H7 (cell line): ENCODE data around the gene KCNQ1. TPM values are rescaled to one million over a fixed set of nuclear protein-coding genes. Genes with fewer than 3 reads are reported as not detected.

Experiments
- DNase-seq: peaks from one replicate; pipeline ENCODE4 v3.0.0; 2012
- H3K27me3 ChIP-seq: 2 replicates; pipeline ENCODE4 v1.6.0; 2011; ENCODE audit warnings: mild to moderate bottlenecking, low read length; ENCODE audit not compliant: control insufficient read depth, insufficient read depth
- H3K36me3 ChIP-seq: replicated peaks from 2 replicates; pipeline ENCODE4 v1.5.1; 2011; ENCODE audit warnings: low read length; ENCODE audit not compliant: control insufficient read depth, insufficient read depth
- H3K4me3 ChIP-seq: 2 replicates; pipeline ENCODE4 v1.5.1; 2011; ENCODE audit warnings: low read depth, mild to moderate bottlenecking, control low read depth, low read length, moderate library complexity; ENCODE audit not compliant: insufficient read depth
- total RNA-seq: library from RNA; depleted of rRNA; stranded (reverse); fragments of >200 nt; shearing (Covaris generic); gene quantifications from 2 replicates; pipeline ENCODE4 v1.2.3, GENCODE V29; 2014

KCNQ1 gene
- total RNA-seq, 1 experiment from 2014 or later = 0.48 TPM

- DNase-seq = no peak
- Histone ChIP-seq H3K36me3 (no peaks in the 10 kb centered on the region), H3K4me3 (no peak overlapping the region), H3K27me3 (peaks cover 4% of the 10 kb centered on the region)
Measured at GRCh38 chr11:2541881-2542361, 97.1 kb downstream of the KCNQ1 start.

GRCh38 chr11:2542406-2542805, 97.6 kb downstream of the KCNQ1 start:
- H3K27me3 ChIP-seq = peaks cover 4% of the 10 kb centered on the region
- no peak for DNase-seq
- no peaks in the 10 kb centered on the region for H3K36me3 ChIP-seq
- H3K4me3 ChIP-seq = no peak overlapping the region

- no peaks in the 10 kb centered on the region; the same call in none of the 2 replicates for H3K27me3 ChIP-seq
- no peaks in the 10 kb centered on the region for H3K36me3 ChIP-seq
- no peak for DNase-seq
- H3K4me3 ChIP-seq = no peak overlapping the region
Measured at GRCh38 chr11:2547806-2548205, 103.0 kb downstream of the KCNQ1 start.

- Histone ChIP-seq H3K27me3 (peaks cover 3% of the 10 kb centered on the region), H3K36me3 (no peaks in the 10 kb centered on the region), H3K4me3 (no peak overlapping the region)
- DNase-seq = no peak
Measured at GRCh38 chr11:2548596-2548995, 103.8 kb downstream of the KCNQ1 start.

GRCh38 chr11:2549080-2549479, 104.3 kb downstream of the KCNQ1 start:
- DNase-seq = no peak
- H3K27me3 ChIP-seq = peaks cover 3% of the 10 kb centered on the region
- H3K4me3 ChIP-seq = no peak overlapping the region
- no peaks in the 10 kb centered on the region for H3K36me3 ChIP-seq

GRCh38 chr11:2549491-2549875, 104.7 kb downstream of the KCNQ1 start:
- no peak overlapping the region for H3K4me3 ChIP-seq
- H3K36me3 ChIP-seq = no peaks in the 10 kb centered on the region
- H3K27me3 ChIP-seq = peaks cover 3% of the 10 kb centered on the region
- no peak for DNase-seq

GRCh38 chr11:2549876-2550605, 105.2 kb downstream of the KCNQ1 start:
- no peak for DNase-seq
- Histone ChIP-seq H3K36me3 (no peaks in the 10 kb centered on the region), H3K27me3 (peaks cover 3% of the 10 kb centered on the region), H3K4me3 (no peak overlapping the region)

- peaks cover 3% of the 10 kb centered on the region for H3K27me3 ChIP-seq
- no peaks in the 10 kb centered on the region for H3K36me3 ChIP-seq
- DNase-seq = no peak
- no peak overlapping the region for H3K4me3 ChIP-seq
Measured at GRCh38 chr11:2550606-2550970, 105.8 kb downstream of the KCNQ1 start.

- Histone ChIP-seq H3K36me3 (no peaks in the 10 kb centered on the region), H3K4me3 (no peak overlapping the region), H3K27me3 (peaks cover 3% of the 10 kb centered on the region)
- no peak for DNase-seq
Measured at GRCh38 chr11:2551131-2551530, 106.3 kb downstream of the KCNQ1 start.

GRCh38 chr11:2552210-2552609, 107.4 kb downstream of the KCNQ1 start:
- H3K4me3 ChIP-seq = no peak overlapping the region
- peaks cover 3% of the 10 kb centered on the region for H3K27me3 ChIP-seq
- no peaks in the 10 kb centered on the region for H3K36me3 ChIP-seq
- DNase-seq = no peak

GRCh38 chr11:2553198-2553597, 108.4 kb downstream of the KCNQ1 start:
- no peak overlapping the region for H3K4me3 ChIP-seq
- peaks cover 3% of the 10 kb centered on the region for H3K27me3 ChIP-seq
- DNase-seq = no peak

GRCh38 chr11:2553886-2554285, 109.1 kb downstream of the KCNQ1 start:
- Histone ChIP-seq H3K36me3 (no peaks in the 10 kb centered on the region), H3K27me3 (peaks cover 3% of the 10 kb centered on the region), H3K4me3 (no peak overlapping the region)
- no peak for DNase-seq

More at GRCh38 chr11:2553198-2553597, 108.4 kb downstream of the KCNQ1 start:
- no peaks in the 10 kb centered on the region for H3K36me3 ChIP-seq

GRCh38 chr11:2554338-2555207, 109.8 kb downstream of the KCNQ1 start:
- no peak for DNase-seq
- H3K4me3 ChIP-seq = no peak overlapping the region
- no peaks in the 10 kb centered on the region for H3K36me3 ChIP-seq
- H3K27me3 ChIP-seq = peaks cover 3% of the 10 kb centered on the region

GRCh38 chr11:2555336-2555735, 110.5 kb downstream of the KCNQ1 start:
- Histone ChIP-seq H3K4me3 (no peak overlapping the region), H3K36me3 (no peaks in the 10 kb centered on the region), H3K27me3 (peaks cover 3% of the 10 kb centered on the region)
- DNase-seq = no peak

GRCh38 chr11:2555891-2556290, 111.1 kb downstream of the KCNQ1 start:
- Histone ChIP-seq H3K27me3 (peaks cover 3% of the 10 kb centered on the region), H3K4me3 (no peak overlapping the region), H3K36me3 (no peaks in the 10 kb centered on the region)
- no peak for DNase-seq
